ENCODE data around the gene TMEM47.

GRCh38 chrX:34638116-34638515 is 19.0 kb downstream of the TMEM47 start:
- TF ChIP-seq EP300 (IDR thresholded peaks at IDR 0.05) (no peak), CTCF (IDR thresholded peaks at IDR 0.05) (peak in 1 of 3 donors; percentile 23)
